SK-N-SH (cell line): Measurements from ENCODE around the gene SLC39A7. TPM values are rescaled to one million over a fixed set of nuclear protein-coding genes. Genes with fewer than 3 reads are reported as not detected.

Source experiments
- CTCF ChIA-PET: fragments of 300-600, 350-600 bp; formaldehyde crosslinking; extraction: SDS; loops from one replicate; lab custom pipeline; 2021; lab: Yijun Ruan, JAX
- POLR2A ChIA-PET: fragments of 350-600 bp; sonication (Branson Sonifier 250); formaldehyde crosslinking; extraction: SDS; loops from one replicate; lab custom pipeline; 2020; ENCODE audit warnings: antibody characterized with exemption, inconsistent platforms; lab: Yijun Ruan, JAX
- DNase-seq: peaks from one replicate; pipeline ENCODE4 v3.0.0; 2012
- H2AFZ ChIP-seq: fragments of 200-600 bp; sonication (generic); 2 replicates; pipeline ENCODE4 v1.8.1; 2016; ENCODE audit warnings: antibody characterized with exemption, mild to moderate bottlenecking, low read depth
- H3F3A ChIP-seq: fragments of 200-600 bp; sonication (generic); replicated peaks from 2 replicates; pipeline ENCODE3; 2016; ENCODE audit warnings: antibody characterized with exemption, mild to moderate bottlenecking; ENCODE audit not compliant: insufficient read depth
- H3K27ac ChIP-seq, 2 experiments: fragments of 200-500 bp in 1 of 2; fragments of 200-600 bp in 1 of 2; sonication (Bioruptor generic) in 1 of 2; sonication (generic), shearing (Covaris generic) in 1 of 2; 2 replicates each; pipeline versions ENCODE4 v1.5.1 to v1.6.1; 2014 to 2016; ENCODE audit warnings: low read depth in 2 of 2, inconsistent platforms in 1 of 2, low read length in 1 of 2, mild to moderate bottlenecking in 1 of 2, mixed read lengths in 1 of 2
- H3K27me3 ChIP-seq: fragments of 200-600 bp; sonication (generic), shearing (Covaris generic); 2 replicates; pipeline ENCODE4 v1.6.1; 2016; ENCODE audit warnings: mixed run types; ENCODE audit not compliant: insufficient read depth
- H3K36me3 ChIP-seq, 2 experiments: fragments of 200-500 bp in 1 of 2; fragments of 200-600 bp in 1 of 2; sonication (Bioruptor generic) in 1 of 2; sonication (generic) in 1 of 2; replicated peaks in 1 of 2; 2 replicates each; pipeline versions ENCODE3 to v1.5.1; 2014 to 2016; ENCODE audit warnings: low read length in 1 of 2, mild to moderate bottlenecking in 1 of 2; ENCODE audit not compliant: insufficient read depth in 2 of 2, control insufficient read depth in 1 of 2
- H3K4me1 ChIP-seq, 2 experiments: fragments of 200-500 bp in 1 of 2; fragments of 200-600 bp in 1 of 2; sonication (Bioruptor generic) in 1 of 2; sonication (generic), shearing (Covaris generic) in 1 of 2; 2 replicates each; pipeline versions ENCODE4 v1.5.1 to v1.6.1; 2014 to 2016; ENCODE audit warnings: low read depth in 1 of 2, low read length in 1 of 2, mixed run types in 1 of 2; ENCODE audit not compliant: insufficient read depth in 2 of 2, control insufficient read depth in 1 of 2
- H3K4me2 ChIP-seq: fragments of 200-600 bp; sonication (generic), shearing (Covaris generic); 2 replicates; pipeline ENCODE4 v1.6.1; 2017; ENCODE audit warnings: mixed run types
- H3K4me3 ChIP-seq, 2 experiments: fragments of 200-500 bp in 1 of 2; fragments of 200-600 bp in 1 of 2; sonication (Bioruptor generic) in 1 of 2; sonication (generic), shearing (Covaris generic) in 1 of 2; 2 replicates each; pipeline versions ENCODE4 v1.5.1 to v1.8.1; 2014 to 2016; ENCODE audit warnings: low read depth in 2 of 2, inconsistent platforms in 1 of 2, low read length in 1 of 2, mild to moderate bottlenecking in 1 of 2, mixed read lengths in 1 of 2, moderate library complexity in 1 of 2
- H3K79me2 ChIP-seq: fragments of 200-600 bp; sonication (generic); 2 replicates; pipeline ENCODE4 v1.8.1; 2017; ENCODE audit warnings: mild to moderate bottlenecking; ENCODE audit not compliant: insufficient read depth
- H3K9ac ChIP-seq: fragments of 200-600 bp; sonication (generic); 2 replicates; pipeline ENCODE4 v1.6.1; 2017; ENCODE audit warnings: mixed run types
- H3K9me2 ChIP-seq: fragments of 200-600 bp; sonication (generic); 2 replicates; pipeline ENCODE4 v1.6.1; 2017; ENCODE audit warnings: mixed run types
- H3K9me3 ChIP-seq: fragments of 200-600 bp; sonication (generic); 2 replicates; pipeline ENCODE4 v1.6.1; 2017; ENCODE audit warnings: mixed run types, mild to moderate bottlenecking, moderate library complexity
- H4K20me1 ChIP-seq: fragments of 200-600 bp; sonication (generic); 2 replicates; pipeline ENCODE4 v1.6.1; 2017; ENCODE audit warnings: mild to moderate bottlenecking, mixed run types; ENCODE audit not compliant: insufficient read depth
- CHD2 ChIP-seq: fragments of 150-350 bp; IDR thresholded peaks from 2 replicates; pipeline ENCODE4 v1.6.1; 2018; ENCODE audit warnings: low read length; ENCODE audit not compliant: partially characterized antibody
- CTCF ChIP-seq: fragments of 200-600 bp; sonication (generic); IDR thresholded peaks from 2 replicates; pipeline ENCODE4 v1.6.1; 2017; ENCODE audit warnings: antibody characterized with exemption, mild to moderate bottlenecking, moderate library complexity
- ELF1 ChIP-seq: IDR thresholded peaks from 2 replicates; pipeline ENCODE4 v1.4.0; 2012
- IRF3 ChIP-seq: fragments of 150-350 bp; IDR thresholded peaks from 2 replicates; pipeline ENCODE4 v1.6.1; 2016; ENCODE audit warnings: mild to moderate bottlenecking, low read depth, low read length
- JUND ChIP-seq: IDR thresholded peaks from 2 replicates; pipeline ENCODE4 v1.4.0; 2012
- MEF2A ChIP-seq: IDR thresholded peaks from 2 replicates; pipeline ENCODE4 v1.4.0; 2012; ENCODE audit warnings: low read depth, borderline replicate concordance
- MXI1 ChIP-seq: IDR thresholded peaks from 2 replicates; pipeline ENCODE4 v1.6.1; 2012; ENCODE audit warnings: mild to moderate bottlenecking, low read depth, low read length, improper control_type of control experiment
- NFIC ChIP-seq: IDR thresholded peaks from 2 replicates; pipeline ENCODE4 v1.4.0; 2012; ENCODE audit warnings: borderline replicate concordance
- NRF1 ChIP-seq: IDR thresholded peaks from 2 replicates; pipeline ENCODE4 v1.6.1; 2012; ENCODE audit warnings: low read depth, mild to moderate bottlenecking, low read length
- POLR2AphosphoS5 ChIP-seq: IDR thresholded peaks from 2 replicates; pipeline ENCODE4 v1.6.1; 2012; ENCODE audit warnings: low read depth, low read length
- RCOR1 ChIP-seq: fragments of 150-350 bp; IDR thresholded peaks from 2 replicates; pipeline ENCODE4 v1.6.1; 2017; ENCODE audit warnings: antibody characterized with exemption, low read length
- TAF1 ChIP-seq: IDR thresholded peaks from 2 replicates; pipeline ENCODE4 v1.6.1; 2012; ENCODE audit warnings: low read depth, mild to moderate bottlenecking, low read length, moderate library complexity, borderline replicate concordance
- YY1 ChIP-seq: IDR thresholded peaks from 2 replicates; pipeline ENCODE4 v1.4.0; 2012; ENCODE audit warnings: low read depth, mild to moderate bottlenecking
- WGBS: methylation state at CpG from one replicate; pipeline ENCODE4 v1.1.6; 2017; ENCODE audit warnings: low lambda C conversion rate; 5-methylcytosine and 5-hydroxymethylcytosine counted together
- polyA plus RNA-seq, 3 experiments: library from polyadenylated mRNA; depleted of rRNA; stranded (reverse); fragments of >200 nt; gene quantifications; 2 replicates each; pipeline ENCODE4 v1.2.3, GENCODE V29; 2012
- TF ChIP-seq, protein P1 (sequence below): IDR thresholded peaks from 2 replicates; pipeline ENCODE4; 2012
- TF ChIP-seq, protein P2 (sequence below): IDR thresholded peaks from 2 replicates; pipeline ENCODE4 v1.6.1; 2012; ENCODE audit warnings: mild to moderate bottlenecking, low read depth, low read length, moderate library complexity

SLC39A7 gene
- polyA plus RNA-seq, 1 of the 3 experiments (the other 2 are of a cell fraction): 129 TPM

- peaks cover 39% of the 10 kb centered on the region for H3F3A ChIP-seq
- TF ChIP-seq YY1 (no peak), CTCF (no peak; the same call in 1 of the 2 replicates), TAF1 (peak; percentile 1; the same call in 1 of the 2 replicates), ELF1 (no peak)
- H2AFZ ChIP-seq: peak overlapping the region; percentile 84
- no peaks in the 10 kb centered on the region; the same call in 1 of the 2 replicates for H3K27me3 ChIP-seq
- CTCF ChIA-PET: interaction anchor here (0.6 to 7.3 kb wide), 58 partner anchors 10 to 395 kb away, joined by 3 to 96 read pairs (median 6); partner anchors contain the start of genes B3GALT4, HLA-DMA, HLA-DMB and HLA-DOA
- peak overlapping the region; percentile 62 to 76 for H3K4me3 ChIP-seq
- peaks cover 21 to 30% of the 10 kb centered on the region in 2 experiments for H3K4me1 ChIP-seq
- H3K9me3 ChIP-seq: no peaks in the 10 kb centered on the region
- no peaks in the 10 kb centered on the region for H3K9me2 ChIP-seq
- no peak for DNase-seq
- WGBS: 9% methylated on average over 13 of the region's 18 CpGs
- no peaks in the 10 kb centered on the region for H4K20me1 ChIP-seq
- H3K36me3 ChIP-seq: peaks cover 6 to 14% of the 10 kb centered on the region in 2 experiments
- POLR2A ChIA-PET: interaction anchor here (1.0 to 3.0 kb wide), 8 partner anchors 12 to 354 kb away, joined by 3 to 18 read pairs (median 5); partner anchors contain the start of genes B3GALT4, HSD17B8, RING1 and RPS18
- peak overlapping the region; percentile 96 for H3K27ac ChIP-seq
- peaks cover 10% of the 10 kb centered on the region; the same call in 1 of the 2 replicates for H3K79me2 ChIP-seq
- peak overlapping the region; percentile 98 for H3K4me2 ChIP-seq
- peak overlapping the region; percentile 72 for H3K9ac ChIP-seq
Measured at GRCh38 chr6:33248643-33248931, 47.9 kb downstream of the SLC39A7 start.

- Histone ChIP-seq H3K9ac (peak overlapping the region; percentile 90), H3K27me3 (no peaks in the 10 kb centered on the region), H2AFZ (peak overlapping the region; percentile 84), H3K9me2 (no peaks in the 10 kb centered on the region), H3F3A (peaks cover 41% of the 10 kb centered on the region), H3K9me3 (no peaks in the 10 kb centered on the region), H4K20me1 (no peaks in the 10 kb centered on the region), H3K4me2 (peak overlapping the region; percentile 98), H3K79me2 (peaks cover 10% of the 10 kb centered on the region; the same call in 1 of the 2 replicates), H3K36me3 (peaks cover 6 to 16% of the 10 kb centered on the region in 2 experiments), H3K4me3 (peak overlapping the region; percentile 62 to 76), H3K27ac (peak overlapping the region; percentile 96), H3K4me1 (peaks cover 21 to 30% of the 10 kb centered on the region in 2 experiments)
- POLR2A ChIA-PET: interaction anchor here (0.8 to 3.0 kb wide), 9 partner anchors 23 to 277 kb away, joined by 3 to 18 read pairs (median 5); partner anchors contain the start of genes B3GALT4, HSD17B8, RING1 and RPS18
- 0% methylated on average over 14 of the region's 58 CpGs for WGBS
- CTCF ChIA-PET: interaction anchor here (0.6 to 7.3 kb wide), 58 partner anchors 10 to 839 kb away, joined by 3 to 96 read pairs (median 6); partner anchors contain the start of genes B3GALT4, HLA-DMA, HLA-DMB and HLA-DOA
- DNase-seq: peak; percentile 88
- no peak for TF ChIP-seq NFIC
- no peak for TF ChIP-seq RCOR1
- TF ChIP-seq MEF2A: no peak
- TF ChIP-seq MXI1: peak; percentile 49; the same call in 1 of the 2 replicates
- TF ChIP-seq IRF3: peak; percentile 16; the same call in 1 of the 2 replicates
- TF ChIP-seq, protein P1, sequence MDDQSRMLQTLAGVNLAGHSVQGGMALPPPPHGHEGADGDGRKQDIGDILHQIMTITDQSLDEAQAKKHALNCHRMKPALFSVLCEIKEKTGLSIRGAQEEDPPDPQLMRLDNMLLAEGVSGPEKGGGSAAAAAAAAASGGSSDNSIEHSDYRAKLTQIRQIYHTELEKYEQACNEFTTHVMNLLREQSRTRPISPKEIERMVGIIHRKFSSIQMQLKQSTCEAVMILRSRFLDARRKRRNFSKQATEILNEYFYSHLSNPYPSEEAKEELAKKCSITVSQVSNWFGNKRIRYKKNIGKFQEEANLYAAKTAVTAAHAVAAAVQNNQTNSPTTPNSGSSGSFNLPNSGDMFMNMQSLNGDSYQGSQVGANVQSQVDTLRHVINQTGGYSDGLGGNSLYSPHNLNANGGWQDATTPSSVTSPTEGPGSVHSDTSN: peak; percentile 93
- TF ChIP-seq CHD2: peak; percentile 27
- TF ChIP-seq NRF1: peak; percentile 65
- TF ChIP-seq, protein P2, sequence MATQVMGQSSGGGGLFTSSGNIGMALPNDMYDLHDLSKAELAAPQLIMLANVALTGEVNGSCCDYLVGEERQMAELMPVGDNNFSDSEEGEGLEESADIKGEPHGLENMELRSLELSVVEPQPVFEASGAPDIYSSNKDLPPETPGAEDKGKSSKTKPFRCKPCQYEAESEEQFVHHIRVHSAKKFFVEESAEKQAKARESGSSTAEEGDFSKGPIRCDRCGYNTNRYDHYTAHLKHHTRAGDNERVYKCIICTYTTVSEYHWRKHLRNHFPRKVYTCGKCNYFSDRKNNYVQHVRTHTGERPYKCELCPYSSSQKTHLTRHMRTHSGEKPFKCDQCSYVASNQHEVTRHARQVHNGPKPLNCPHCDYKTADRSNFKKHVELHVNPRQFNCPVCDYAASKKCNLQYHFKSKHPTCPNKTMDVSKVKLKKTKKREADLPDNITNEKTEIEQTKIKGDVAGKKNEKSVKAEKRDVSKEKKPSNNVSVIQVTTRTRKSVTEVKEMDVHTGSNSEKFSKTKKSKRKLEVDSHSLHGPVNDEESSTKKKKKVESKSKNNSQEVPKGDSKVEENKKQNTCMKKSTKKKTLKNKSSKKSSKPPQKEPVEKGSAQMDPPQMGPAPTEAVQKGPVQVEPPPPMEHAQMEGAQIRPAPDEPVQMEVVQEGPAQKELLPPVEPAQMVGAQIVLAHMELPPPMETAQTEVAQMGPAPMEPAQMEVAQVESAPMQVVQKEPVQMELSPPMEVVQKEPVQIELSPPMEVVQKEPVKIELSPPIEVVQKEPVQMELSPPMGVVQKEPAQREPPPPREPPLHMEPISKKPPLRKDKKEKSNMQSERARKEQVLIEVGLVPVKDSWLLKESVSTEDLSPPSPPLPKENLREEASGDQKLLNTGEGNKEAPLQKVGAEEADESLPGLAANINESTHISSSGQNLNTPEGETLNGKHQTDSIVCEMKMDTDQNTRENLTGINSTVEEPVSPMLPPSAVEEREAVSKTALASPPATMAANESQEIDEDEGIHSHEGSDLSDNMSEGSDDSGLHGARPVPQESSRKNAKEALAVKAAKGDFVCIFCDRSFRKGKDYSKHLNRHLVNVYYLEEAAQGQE: no peak
- TF ChIP-seq JUND: no peak
- TF ChIP-seq POLR2AphosphoS5: peak; percentile 85
Measured at GRCh38 chr6:33248932-33249731, 48.5 kb downstream of the SLC39A7 start.
